Activated CD4-positive, alpha-beta T cell treated with anti-CD3 and anti-CD28 coated beads, Interleukin-2, amount 50 U/mL, for 24 hours (primary cell): Measurements from ENCODE around the gene KMT2C.
"Not testable (repeated sequence)": the region's sequence is repeated elsewhere in the genome, so short reads cannot be mapped to it uniquely, and the experiment has no call there.

ENCODE experiments used
- DNase-seq, 2 donors: peaks; one replicate each; pipeline ENCODE4 v3.0.0-alpha.2; 2020; ENCODE audit warnings: low read depth in 1 of 2, low spot score in 1 of 2

The KMT2C gene

GRCh38 chr7:152219556-152219955 lies 216.2 kb downstream of the KMT2C start:
- DNase-seq, result not testable (repeated sequence)

DNA sequence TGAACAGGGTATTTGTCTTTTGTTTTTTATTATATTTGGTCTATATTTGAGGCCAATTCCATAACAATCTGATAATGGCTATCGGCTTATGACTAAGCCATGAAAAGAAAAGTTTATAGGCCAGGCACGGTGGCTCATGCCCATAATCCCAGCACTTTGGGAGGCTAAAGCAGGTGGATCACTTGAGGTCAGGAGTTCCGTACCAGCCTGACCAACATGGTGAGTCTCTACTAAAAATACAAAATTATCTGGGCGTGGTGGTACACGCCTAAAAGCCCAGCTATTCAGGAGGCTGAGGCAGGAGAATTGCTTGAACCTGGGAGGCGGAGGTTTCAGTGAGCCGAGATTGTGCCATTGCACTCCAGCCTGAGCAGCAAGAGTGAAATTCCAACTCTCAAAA lies 227.0 kb downstream of the KMT2C start:
- DNase-seq, result not testable (repeated sequence)

DNA sequence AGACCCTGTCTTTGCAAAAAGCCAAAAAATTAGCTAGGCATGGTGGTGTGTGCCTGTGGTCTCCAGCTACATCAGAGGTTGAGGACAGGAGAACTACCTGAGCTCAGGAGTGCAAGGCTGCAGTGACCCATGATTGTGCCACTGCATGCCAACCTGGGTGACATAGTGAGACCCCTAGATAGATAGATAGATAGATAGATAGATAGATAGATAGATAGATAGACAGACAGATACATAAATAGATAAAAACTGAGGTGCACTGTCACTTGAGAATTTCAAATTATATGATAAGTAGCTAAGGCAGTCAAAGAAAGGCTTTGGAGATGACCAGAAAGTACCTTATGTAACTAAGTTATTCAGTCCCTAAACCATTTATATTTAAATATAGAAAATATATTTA lies 231.4 kb downstream of the KMT2C start:
- not testable (repeated sequence) for DNase-seq

DNA sequence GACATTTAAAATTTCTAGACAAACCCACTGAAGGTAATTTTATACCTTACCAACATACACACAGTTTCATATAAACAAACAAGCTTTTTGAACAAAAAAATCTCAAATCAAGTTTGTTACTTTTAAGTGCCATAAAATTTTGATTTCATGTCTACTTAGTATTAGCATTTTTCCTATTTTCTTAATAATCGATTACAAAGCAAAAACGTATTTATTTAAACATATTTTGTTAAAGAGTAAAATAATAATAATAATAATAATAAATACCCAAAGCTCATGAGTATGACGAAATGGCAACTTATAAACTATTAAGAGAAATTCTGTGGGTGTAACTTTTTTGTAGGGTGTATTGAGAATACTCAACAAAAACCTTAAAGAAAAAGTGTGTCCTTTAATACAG lies 232.7 kb downstream of the KMT2C start:
- DNase-seq, result no peak

DNA sequence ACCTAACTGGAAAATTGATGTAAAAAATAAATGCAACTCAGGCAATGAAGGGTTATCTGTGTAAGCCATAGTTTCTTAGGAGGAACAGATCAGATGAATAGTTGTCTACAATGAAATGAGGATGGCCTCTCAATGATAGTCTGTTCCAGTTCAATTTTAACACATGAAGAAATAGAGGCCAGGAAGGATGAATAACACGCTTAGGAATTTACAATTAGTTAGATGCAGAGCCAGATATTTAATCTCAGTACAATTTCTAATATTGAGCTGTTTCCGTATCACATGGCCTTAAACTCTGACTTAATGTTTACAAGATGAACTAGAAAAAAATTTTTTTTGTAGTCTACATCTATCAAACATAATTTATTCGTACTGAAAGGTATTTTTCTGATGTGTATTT lies 233.7 kb downstream of the KMT2C start:
- no peak for DNase-seq

- no peak for DNase-seq
Observed at GRCh38 chr7:152200395-152200794, 235.4 kb downstream of the KMT2C start.

- no peak for DNase-seq
Observed at GRCh38 chr7:152196391-152196790, 239.4 kb downstream of the KMT2C start.

DNA sequence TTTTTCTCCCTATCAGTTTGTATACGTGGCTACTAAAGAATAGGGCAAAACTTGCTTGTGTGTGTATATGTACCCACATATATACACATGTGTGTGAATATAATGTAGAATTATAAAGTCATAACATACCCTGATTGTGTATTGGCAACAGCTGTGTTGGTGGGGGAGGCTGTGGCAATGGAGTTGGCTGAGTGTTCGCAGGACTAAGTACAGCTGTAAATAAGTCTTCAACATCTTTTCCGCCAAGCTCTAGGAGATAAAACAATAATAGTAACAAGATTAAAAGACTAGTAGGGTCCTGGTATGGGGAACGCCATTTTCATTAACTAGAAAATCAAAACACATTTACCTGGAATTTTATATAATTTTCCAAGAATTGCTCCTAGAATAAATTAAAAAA lies 241.9 kb downstream of the KMT2C start:
- DNase-seq, result no peak

DNA sequence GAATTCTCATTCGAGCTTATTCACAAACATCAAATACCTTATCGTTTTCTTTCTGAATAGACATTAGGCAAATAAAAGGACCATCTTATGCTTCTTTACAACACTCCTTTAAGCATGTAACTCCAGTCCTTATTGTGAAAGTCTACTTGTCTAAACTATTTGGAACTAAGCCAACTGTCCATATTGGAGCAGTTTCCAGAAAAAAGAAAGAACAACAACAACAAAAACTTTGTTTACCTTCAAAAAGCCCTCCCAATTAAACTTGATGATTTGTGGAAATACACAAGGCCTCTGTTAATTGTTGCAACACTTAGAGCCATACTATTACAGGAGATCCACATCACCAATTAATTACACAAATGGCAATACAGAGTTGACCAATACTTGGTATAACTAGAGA lies 246.7 kb downstream of the KMT2C start:
- DNase-seq, result no peak

- no peak for DNase-seq
Observed at GRCh38 chr7:152185558-152185957, 250.2 kb downstream of the KMT2C start.

GRCh38 chr7:152180587-152180986 lies 255.2 kb downstream of the KMT2C start:
- DNase-seq, result no peak

DNA sequence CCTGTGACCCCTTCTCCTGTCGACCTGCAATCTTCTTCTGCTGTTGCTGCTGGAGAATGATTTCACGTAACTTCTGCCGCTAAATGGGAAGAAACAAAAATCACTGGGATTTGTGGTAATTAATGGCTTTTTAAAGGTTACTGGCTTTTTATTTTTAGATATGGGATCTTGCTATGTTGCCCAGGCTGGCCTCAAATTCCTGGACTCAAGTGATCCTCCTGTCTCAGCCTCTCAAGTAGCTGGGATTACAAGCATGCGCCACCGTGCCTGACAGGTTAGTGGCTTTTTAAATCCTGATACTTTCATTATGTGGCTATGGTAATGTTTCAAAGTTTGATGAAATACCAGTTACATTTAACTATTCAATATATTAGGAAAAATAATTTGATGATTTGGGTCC lies 255.8 kb downstream of the KMT2C start:
- no peak for DNase-seq

- DNase-seq, result no peak
Observed at GRCh38 chr7:152178405-152179058, 257.3 kb downstream of the KMT2C start.

GRCh38 chr7:152177681-152178404 lies 258.0 kb downstream of the KMT2C start:
- DNase-seq, result no peak

GRCh38 chr7:152176797-152177196 lies 259.0 kb downstream of the KMT2C start:
- DNase-seq, result no peak

- no peak for DNase-seq
Observed at GRCh38 chr7:152173372-152174070, 262.3 kb downstream of the KMT2C start.

DNA sequence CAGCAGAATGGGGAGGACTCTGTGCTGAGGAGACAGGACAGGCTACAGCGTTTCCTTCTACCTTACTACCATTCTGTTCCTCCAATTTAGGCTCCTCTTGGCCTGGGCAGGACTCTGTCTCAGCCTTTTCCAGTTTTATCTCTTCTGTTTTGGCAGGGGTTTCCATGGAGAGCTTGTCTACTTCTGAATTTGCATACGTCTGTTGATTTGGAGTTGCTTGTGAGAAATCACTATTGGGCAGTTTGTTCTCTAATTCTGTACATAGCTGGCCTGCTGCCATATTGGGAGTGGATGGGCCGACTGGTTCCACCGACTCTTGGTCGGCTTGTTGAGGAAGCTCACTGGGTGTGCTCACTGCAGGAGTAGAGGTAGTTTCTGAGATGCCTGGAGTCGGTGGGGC lies 273.5 kb downstream of the KMT2C start:
- no peak for DNase-seq

DNA sequence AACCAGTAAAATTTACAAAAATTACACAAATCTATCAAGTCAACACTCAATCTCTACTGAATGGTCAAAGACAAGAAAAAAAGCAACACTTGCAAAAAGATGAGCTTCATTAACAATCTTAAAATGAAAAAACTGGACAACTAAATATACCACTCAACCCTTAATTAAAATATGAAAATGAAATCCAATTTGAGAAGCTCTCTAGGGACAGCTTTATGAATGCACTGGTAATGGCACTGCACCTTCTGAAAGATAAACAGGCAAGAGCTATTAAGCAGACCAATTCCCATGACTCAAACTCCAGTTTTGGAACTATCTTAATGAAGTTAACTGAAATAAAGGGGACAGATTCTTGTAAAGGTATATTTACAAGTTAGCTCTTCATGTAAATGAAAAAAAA lies 274.6 kb downstream of the KMT2C start:
- DNase-seq, result no peak

DNA sequence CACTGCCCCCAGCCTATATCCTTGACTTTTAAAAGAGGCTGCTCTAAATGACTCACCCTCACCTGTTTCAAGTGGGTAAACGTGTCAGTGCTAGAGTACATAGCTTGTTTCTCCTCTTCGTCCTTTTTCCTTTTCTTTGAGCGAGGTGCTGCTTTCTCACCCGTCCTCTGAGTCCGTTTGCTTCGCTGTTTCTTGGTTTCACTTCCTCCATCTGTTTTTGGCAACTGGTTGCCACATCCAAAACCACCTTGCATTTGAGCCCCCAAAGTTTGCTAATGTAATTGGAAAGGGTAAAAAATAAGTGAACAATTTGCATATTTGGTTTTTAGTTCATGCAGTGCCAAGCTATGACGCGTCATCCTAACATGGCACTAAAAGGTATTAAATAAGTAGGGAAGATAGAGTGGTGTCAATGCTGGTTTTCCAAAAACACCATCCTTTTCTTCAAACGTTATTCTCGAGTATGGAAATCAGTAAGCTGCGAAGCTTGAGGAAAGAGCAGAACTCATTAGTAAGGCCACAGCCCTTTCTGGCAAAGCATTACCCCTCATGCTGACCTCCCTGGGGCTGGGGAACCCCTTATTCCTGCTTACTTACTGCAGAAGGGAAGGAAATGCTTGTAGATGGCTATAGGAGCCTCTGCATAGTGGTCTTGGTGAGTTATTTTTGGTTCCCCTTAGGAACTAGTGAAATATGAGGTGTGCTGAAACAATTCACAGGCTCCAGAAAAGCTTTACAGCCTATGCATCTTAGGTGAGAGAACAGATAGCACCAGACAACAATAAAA lies 276.8 kb downstream of the KMT2C start:
- no peak for DNase-seq

- DNase-seq, result no peak
Observed at GRCh38 chr7:152152267-152152666, 283.5 kb downstream of the KMT2C start.

- no peak for DNase-seq
Observed at GRCh38 chr7:152149363-152149762, 286.4 kb downstream of the KMT2C start.

DNA sequence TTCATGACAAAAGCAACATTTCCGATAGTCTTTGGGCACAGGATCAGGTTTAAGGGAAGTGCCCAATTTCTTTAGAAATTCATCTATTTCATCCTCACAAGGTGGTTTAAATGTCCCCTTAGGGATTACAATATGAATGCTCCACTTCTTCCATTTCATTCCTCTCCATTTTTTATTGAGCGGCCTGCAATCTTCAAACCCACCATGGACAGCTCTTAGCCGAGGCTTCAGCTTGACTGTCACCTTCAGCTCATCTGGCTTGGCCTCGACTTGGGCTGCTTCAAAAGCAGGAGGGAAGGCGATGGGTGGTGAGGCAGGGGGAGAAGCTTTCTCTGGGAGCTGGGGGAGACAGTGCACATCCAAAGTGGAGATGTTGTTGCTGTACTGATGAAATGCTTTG lies 287.1 kb downstream of the KMT2C start:
- no peak for DNase-seq
